ENCODE results near the gene SFMBT2.
A peak's percentile ranks its signal among the peaks of the same experiment; 100 is the strongest.
"Not testable (repeated sequence)": the region's sequence is repeated elsewhere in the genome, so short reads cannot be mapped to it uniquely, and the experiment has no call there.

Gene SFMBT2

DNA sequence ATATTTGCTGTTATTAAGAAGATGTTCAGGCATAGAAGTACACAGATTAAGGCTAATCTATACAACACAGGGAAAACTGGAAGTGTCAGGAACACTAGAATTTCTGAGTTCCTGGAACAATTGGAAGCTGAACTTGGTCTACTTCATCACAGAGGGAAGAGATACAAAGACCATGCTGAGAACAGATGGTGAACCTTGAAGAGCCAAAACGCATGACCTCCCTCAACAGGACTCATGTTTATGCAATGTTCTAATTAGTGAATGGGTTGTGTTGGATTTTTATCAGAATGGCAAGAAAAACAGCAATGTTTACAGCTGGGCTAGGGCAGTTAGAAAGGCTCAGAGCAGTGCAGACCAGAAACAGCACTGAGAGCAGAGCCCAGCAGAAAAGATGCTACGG lies 94.9 kb downstream of the SFMBT2 start:
- no peak for TF ChIP-seq JUND (IDR thresholded peaks at IDR 0.05; ENCODE audit: low read depth)
- DNase-seq (ENCODE audit: low read depth in 1 of 2, low spot score in 1 of 2) = no peak
- in situ Hi-C loops (cut with HindIII; ENCODE audit: low pct_unique_long_range_greater_than_20kb, low sequenced_read_pairs) = no loop called here

DNA sequence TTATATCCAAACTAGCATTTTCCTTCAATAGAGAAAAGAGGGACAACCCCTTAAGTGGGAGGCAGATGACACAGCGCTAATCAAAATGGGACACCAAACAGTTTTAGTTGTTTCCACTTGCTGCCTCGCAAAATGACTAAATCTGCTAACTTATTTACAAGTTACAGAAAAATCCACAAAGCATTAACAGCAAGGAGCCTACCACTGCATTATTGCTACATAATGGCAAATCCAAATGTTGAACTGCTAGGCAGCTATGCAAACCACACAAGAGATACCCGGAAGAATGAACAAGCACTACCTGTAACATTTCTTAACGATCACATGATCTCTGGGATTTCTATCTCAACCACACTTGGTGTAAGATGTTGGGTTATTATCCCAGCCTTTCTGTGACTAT lies 96.7 kb downstream of the SFMBT2 start:
- no peak for TF ChIP-seq JUND (IDR thresholded peaks at IDR 0.05; ENCODE audit: low read depth)
- DNase-seq (ENCODE audit: low read depth in 1 of 2, low spot score in 1 of 2) = peak in 1 of 2 experiments; percentile 17
- in situ Hi-C loops (cut with HindIII; ENCODE audit: low pct_unique_long_range_greater_than_20kb, low sequenced_read_pairs) = no loop called here

DNA sequence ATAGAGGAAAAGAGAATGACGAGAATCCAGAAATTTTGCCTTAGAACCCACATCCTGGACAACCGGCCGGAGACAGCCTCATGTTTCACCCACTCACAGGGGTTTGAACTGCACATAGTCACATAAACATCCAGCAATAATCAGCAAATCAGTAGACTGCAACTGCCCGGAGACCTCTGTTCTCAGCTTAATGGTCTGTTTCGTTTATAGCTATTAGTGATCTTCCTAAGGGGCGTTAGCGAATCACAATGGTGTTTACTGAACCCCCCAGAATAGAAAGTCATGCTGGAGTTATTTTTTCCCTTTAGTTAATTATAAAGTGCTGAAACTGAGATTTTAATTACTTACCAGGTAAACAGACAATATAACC lies 98.4 kb downstream of the SFMBT2 start:
- no peak for TF ChIP-seq JUND (IDR thresholded peaks at IDR 0.05; ENCODE audit: low read depth)
- no peak for DNase-seq (ENCODE audit: low read depth in 1 of 2, low spot score in 1 of 2)
- in situ Hi-C loops (cut with HindIII; ENCODE audit: low pct_unique_long_range_greater_than_20kb, low sequenced_read_pairs) = no loop called here

- DNase-seq (ENCODE audit: low read depth in 1 of 2, low spot score in 1 of 2); in situ Hi-C loops (cut with HindIII; ENCODE audit: low pct_unique_long_range_greater_than_20kb, low sequenced_read_pairs): not testable (repeated sequence)
Measured at GRCh38 chr10:7311850-7312487, 98.9 kb downstream of the SFMBT2 start.

DNA sequence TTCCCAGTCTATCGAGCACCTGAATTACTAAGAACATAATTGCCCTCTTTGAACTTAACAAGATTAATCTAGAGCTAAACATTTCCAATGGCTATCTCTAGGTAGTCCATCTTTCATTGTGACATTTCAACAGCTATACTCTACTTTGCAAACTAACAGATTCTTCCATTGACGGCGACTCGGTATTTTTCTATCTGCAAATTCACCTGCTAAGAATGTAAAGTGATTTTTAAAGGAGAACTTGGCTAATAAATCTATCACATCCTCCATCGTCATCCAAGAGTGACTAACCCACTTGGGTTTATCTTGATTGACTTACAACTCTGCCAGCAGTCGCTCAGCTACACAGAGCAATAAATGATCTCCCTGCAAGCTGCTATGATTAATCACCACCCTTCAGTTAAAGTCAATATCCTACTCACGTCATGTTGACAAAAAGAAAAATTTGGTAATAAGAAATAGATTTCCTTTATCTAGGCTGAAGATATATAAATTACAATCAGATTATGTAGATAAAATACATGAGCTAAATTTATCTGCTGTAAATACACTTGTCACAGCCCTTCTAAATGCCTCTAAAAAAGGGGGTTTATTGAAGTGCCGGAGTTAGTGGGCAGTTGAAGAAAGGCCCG lies 99.5 kb downstream of the SFMBT2 start:
- in situ Hi-C loops (cut with HindIII; ENCODE audit: low pct_unique_long_range_greater_than_20kb, low sequenced_read_pairs) = no loop called here
- TF ChIP-seq JUND (IDR thresholded peaks at IDR 0.05; ENCODE audit: low read depth) = no peak
- no peak for DNase-seq (ENCODE audit: low read depth in 1 of 2, low spot score in 1 of 2)

GRCh38 chr10:7310076-7310475 lies 100.8 kb downstream of the SFMBT2 start:
- no peak for DNase-seq (ENCODE audit: low read depth in 1 of 2, low spot score in 1 of 2)
- no peak for TF ChIP-seq JUND (IDR thresholded peaks at IDR 0.05; ENCODE audit: low read depth)
- in situ Hi-C loops (cut with HindIII; ENCODE audit: low pct_unique_long_range_greater_than_20kb, low sequenced_read_pairs) = no loop called here

DNA sequence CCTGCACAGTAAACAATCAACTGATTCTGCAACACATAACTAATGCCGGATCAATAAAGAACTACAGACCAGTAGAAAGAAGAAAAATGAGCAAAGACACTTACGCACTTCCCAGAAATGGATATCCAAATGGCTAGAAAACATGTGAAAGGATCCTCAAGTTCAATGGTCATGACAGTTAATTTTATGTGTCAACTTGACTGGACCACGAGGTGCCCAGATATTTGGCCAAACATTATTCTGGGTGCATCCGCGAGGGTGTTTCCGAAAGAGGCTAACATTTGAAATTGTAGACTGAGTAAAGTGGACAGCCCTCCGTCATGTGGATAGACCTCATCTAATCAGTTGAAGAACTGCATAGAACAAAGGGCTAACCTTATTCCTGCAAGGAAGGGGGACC lies 102.0 kb downstream of the SFMBT2 start:
- in situ Hi-C loops (cut with HindIII; ENCODE audit: low pct_unique_long_range_greater_than_20kb, low sequenced_read_pairs) = no loop called here
- TF ChIP-seq JUND (IDR thresholded peaks at IDR 0.05; ENCODE audit: low read depth) = no peak
- no peak for DNase-seq (ENCODE audit: low read depth in 1 of 2, low spot score in 1 of 2)

GRCh38 chr10:7306616-7307015 lies 104.2 kb downstream of the SFMBT2 start:
- in situ Hi-C loops (cut with HindIII; ENCODE audit: low pct_unique_long_range_greater_than_20kb, low sequenced_read_pairs) = no loop called here
- no peak for TF ChIP-seq JUND (IDR thresholded peaks at IDR 0.05; ENCODE audit: low read depth)
- DNase-seq (ENCODE audit: low read depth in 1 of 2, low spot score in 1 of 2) = no peak

- DNase-seq (ENCODE audit: low read depth in 1 of 2, low spot score in 1 of 2) = no peak
- no peak for TF ChIP-seq JUND (IDR thresholded peaks at IDR 0.05; ENCODE audit: low read depth)
- in situ Hi-C loops (cut with HindIII; ENCODE audit: low pct_unique_long_range_greater_than_20kb, low sequenced_read_pairs) = no loop called here
Measured at GRCh38 chr10:7306147-7306546, 104.7 kb downstream of the SFMBT2 start.

DNA sequence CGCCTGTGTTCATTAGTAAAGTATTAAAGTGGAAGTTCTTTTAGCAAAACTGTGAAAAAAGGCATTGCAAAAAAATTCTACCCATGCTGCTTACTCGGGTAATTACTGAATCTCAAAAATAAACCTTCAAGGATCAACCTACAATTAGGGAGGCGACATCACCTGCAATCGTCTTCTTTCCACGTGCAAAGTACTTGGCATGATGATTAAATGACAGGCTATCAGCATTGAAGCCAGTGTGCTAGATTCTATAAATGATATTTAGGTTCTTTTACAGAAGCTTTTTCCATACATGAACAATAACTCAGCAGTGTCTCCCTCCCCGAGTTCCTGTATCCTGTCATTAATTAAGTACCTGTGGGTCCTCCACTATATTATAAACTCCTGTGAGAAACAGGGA lies 105.8 kb downstream of the SFMBT2 start:
- in situ Hi-C loops (cut with HindIII; ENCODE audit: low pct_unique_long_range_greater_than_20kb, low sequenced_read_pairs) = no loop called here
- no peak for DNase-seq (ENCODE audit: low read depth in 1 of 2, low spot score in 1 of 2)
- no peak for TF ChIP-seq JUND (IDR thresholded peaks at IDR 0.05; ENCODE audit: low read depth)

DNA sequence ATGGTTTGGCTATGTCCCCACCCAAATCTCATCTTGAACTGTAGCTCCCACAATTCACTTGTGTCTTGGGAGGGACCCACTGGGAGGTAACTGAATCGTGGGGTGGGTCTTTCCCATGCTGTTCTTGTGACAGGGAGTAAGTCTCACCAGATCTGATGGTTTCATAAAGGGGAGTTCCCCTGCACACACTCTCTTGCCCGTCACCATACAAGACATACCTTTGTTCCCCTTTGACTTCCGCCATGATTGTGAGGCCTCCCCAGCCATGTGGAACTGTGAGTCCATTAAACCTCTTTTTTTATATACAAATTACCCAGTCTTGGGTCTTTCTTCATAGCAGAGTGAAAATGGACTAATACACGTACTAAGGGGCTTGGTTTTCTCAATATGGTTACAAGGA lies 106.7 kb downstream of the SFMBT2 start:
- TF ChIP-seq JUND (IDR thresholded peaks at IDR 0.05; ENCODE audit: low read depth) = no peak
- in situ Hi-C loops (cut with HindIII; ENCODE audit: low pct_unique_long_range_greater_than_20kb, low sequenced_read_pairs) = no loop called here
- no peak for DNase-seq (ENCODE audit: low read depth in 1 of 2, low spot score in 1 of 2)

- TF ChIP-seq JUND (IDR thresholded peaks at IDR 0.05; ENCODE audit: low read depth) = no peak
- DNase-seq (ENCODE audit: low read depth in 1 of 2, low spot score in 1 of 2) = no peak
- in situ Hi-C loops (cut with HindIII; ENCODE audit: low pct_unique_long_range_greater_than_20kb, low sequenced_read_pairs) = no loop called here
Measured at GRCh38 chr10:7302930-7303557, 107.8 kb downstream of the SFMBT2 start.

DNA sequence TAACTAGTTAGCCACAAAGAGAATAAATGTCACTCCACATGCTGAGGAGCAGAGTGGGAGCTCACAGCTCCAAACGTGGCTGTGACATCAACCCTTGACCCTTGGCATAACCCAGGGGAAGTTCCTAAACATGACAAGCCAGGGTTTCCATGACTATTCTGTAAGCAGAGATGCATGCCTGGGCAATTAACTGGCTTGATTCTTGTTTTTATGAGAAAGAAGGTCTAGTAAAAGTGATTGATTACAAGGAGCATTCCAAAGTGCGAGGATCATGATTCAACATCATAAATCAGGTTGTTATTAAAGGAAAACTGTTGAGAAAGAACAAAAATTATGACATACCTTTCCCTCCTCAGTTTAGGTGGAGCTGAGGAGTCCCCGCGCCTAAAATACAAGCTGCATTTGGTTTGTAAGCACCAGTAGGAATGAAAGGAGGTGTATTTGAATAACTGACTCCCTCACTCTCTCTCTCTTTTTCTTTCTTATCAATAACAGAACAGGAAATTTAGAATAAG lies 108.4 kb downstream of the SFMBT2 start:
- DNase-seq (ENCODE audit: low read depth in 1 of 2, low spot score in 1 of 2) = no peak
- in situ Hi-C loops (cut with HindIII; ENCODE audit: low pct_unique_long_range_greater_than_20kb, low sequenced_read_pairs) = no loop called here
- no peak for TF ChIP-seq JUND (IDR thresholded peaks at IDR 0.05; ENCODE audit: low read depth)
